Measurements from ENCODE around the gene STON2.

Gene STON2

GRCh38 chr14:81415781-81416180 lies 15.7 kb upstream of the STON2 start:
- Histone ChIP-seq H3K36me3 (ENCODE audit: low read length) (no peaks in the 10 kb centered on the region), H4K20me1 (ENCODE audit: low read depth, low read length) (no peaks in the 10 kb centered on the region), H3K9ac (ENCODE audit: low read length) (no peak overlapping the region), H3K27ac (ENCODE audit: low read depth, low read length) (no peak overlapping the region), H3K79me2 (ENCODE audit: insufficient read depth, low read length) (no peaks in the 10 kb centered on the region), H3K4me2 (ENCODE audit: low read depth, low read length, poor library complexity, severe bottlenecking) (no peak overlapping the region), H3K9me2 (replicated peaks; ENCODE audit: insufficient read depth, low read length) (no peaks in the 10 kb centered on the region), H3F3A (ENCODE audit: insufficient read depth) (no peaks in the 10 kb centered on the region), H3K27me3 (ENCODE audit: low read length) (no peaks in the 10 kb centered on the region), H2AFZ (ENCODE audit: low read depth, low read length, severe bottlenecking) (no peak overlapping the region), H3K4me3 (ENCODE audit: insufficient read depth, low read length, poor library complexity, severe bottlenecking) (no peak overlapping the region), H3K9me3 (ENCODE audit: insufficient read depth, low read length) (no peaks in the 10 kb centered on the region)
- TF ChIP-seq EZH2phosphoT487 (conservative IDR thresholded peaks at IDR 0.05; ENCODE audit: low read length) (no peak), CTCF (IDR thresholded peaks at IDR 0.05; ENCODE audit: insufficient read depth, low read length, poor library complexity, severe bottlenecking) (no peak)

- Histone ChIP-seq H3K79me2 (ENCODE audit: insufficient read depth, low read length) (no peaks in the 10 kb centered on the region), H3K36me3 (ENCODE audit: low read length) (no peaks in the 10 kb centered on the region), H3K27me3 (ENCODE audit: low read length) (no peaks in the 10 kb centered on the region)
Measured at GRCh38 chr14:81414123-81414522, 14.0 kb upstream of the STON2 start.

GRCh38 chr14:81412779-81413178 lies 12.7 kb upstream of the STON2 start:
- Histone ChIP-seq H3K27me3 (ENCODE audit: low read length) (no peaks in the 10 kb centered on the region), H3K9me3 (ENCODE audit: insufficient read depth, low read length) (no peaks in the 10 kb centered on the region), H3K79me2 (ENCODE audit: insufficient read depth, low read length) (no peaks in the 10 kb centered on the region), H3K4me2 (ENCODE audit: low read depth, low read length, poor library complexity, severe bottlenecking) (no peak overlapping the region), H3K27ac (ENCODE audit: low read depth, low read length) (no peak overlapping the region), H3F3A (ENCODE audit: insufficient read depth) (no peaks in the 10 kb centered on the region), H3K36me3 (ENCODE audit: low read length) (no peaks in the 10 kb centered on the region), H3K9ac (ENCODE audit: low read length) (no peak overlapping the region), H3K9me2 (replicated peaks; ENCODE audit: insufficient read depth, low read length) (no peaks in the 10 kb centered on the region), H2AFZ (ENCODE audit: low read depth, low read length, severe bottlenecking) (no peak overlapping the region), H3K4me3 (ENCODE audit: insufficient read depth, low read length, poor library complexity, severe bottlenecking) (no peak overlapping the region), H4K20me1 (ENCODE audit: low read depth, low read length) (no peaks in the 10 kb centered on the region)
- TF ChIP-seq CTCF (IDR thresholded peaks at IDR 0.05; ENCODE audit: insufficient read depth, low read length, poor library complexity, severe bottlenecking) = no peak
- TF ChIP-seq EZH2phosphoT487 (conservative IDR thresholded peaks at IDR 0.05; ENCODE audit: low read length) = no peak

More at GRCh38 chr14:81414123-81414522, 14.0 kb upstream of the STON2 start:
- Histone ChIP-seq H3K4me2 (ENCODE audit: low read depth, low read length, poor library complexity, severe bottlenecking) (no peak overlapping the region), H3K9ac (ENCODE audit: low read length) (no peak overlapping the region), H4K20me1 (ENCODE audit: low read depth, low read length) (no peaks in the 10 kb centered on the region), H2AFZ (ENCODE audit: low read depth, low read length, severe bottlenecking) (no peak overlapping the region), H3K9me3 (ENCODE audit: insufficient read depth, low read length) (no peaks in the 10 kb centered on the region), H3K27ac (ENCODE audit: low read depth, low read length) (no peak overlapping the region), H3F3A (ENCODE audit: insufficient read depth) (no peaks in the 10 kb centered on the region), H3K9me2 (replicated peaks; ENCODE audit: insufficient read depth, low read length) (no peaks in the 10 kb centered on the region), H3K4me3 (ENCODE audit: insufficient read depth, low read length, poor library complexity, severe bottlenecking) (no peak overlapping the region)
- TF ChIP-seq EZH2phosphoT487 (conservative IDR thresholded peaks at IDR 0.05; ENCODE audit: low read length) (no peak), CTCF (IDR thresholded peaks at IDR 0.05; ENCODE audit: insufficient read depth, low read length, poor library complexity, severe bottlenecking) (no peak)
